HEK293 (cell line): ENCODE data around the gene USP36.
"Not testable (repeated sequence)": the region's sequence is repeated elsewhere in the genome, so short reads cannot be mapped to it uniquely, and the experiment has no call there.

Experiments used
- CTCF ChIA-PET: fragments of 350-600 bp; formaldehyde crosslinking; extraction: SDS; loops from one replicate; lab custom pipeline; 2021; ENCODE audit warnings: antibody characterized with exemption; lab: Yijun Ruan, JAX
- POLR2A ChIA-PET: fragments of 300-600 bp; formaldehyde crosslinking; extraction: SDS; loops from one replicate; lab custom pipeline; 2020; ENCODE audit warnings: antibody characterized with exemption, inconsistent platforms; lab: Yijun Ruan, JAX
- H3K27ac ChIP-seq: fragments of 200-500 bp; sonication (Bioruptor generic); 2 replicates; pipeline ENCODE4 v1.5.1; 2014; ENCODE audit warnings: low read depth, low read length, control low read depth, inconsistent platforms; ENCODE audit errors: extremely low read depth
- H3K36me3 ChIP-seq, 2 experiments: fragments of 200-500 bp in 1 of 2; sonication (Bioruptor generic) in 1 of 2; 1 replicate in 1 of 2; 2 replicates in 1 of 2; pipeline ENCODE4 v1.5.1; 2014 to 2017; ENCODE audit warnings: inconsistent platforms in 2 of 2, low read length in 2 of 2; ENCODE audit not compliant: control insufficient read depth in 2 of 2, insufficient read depth in 1 of 2
- H3K4me1 ChIP-seq: fragments of 200-500 bp; sonication (Bioruptor generic); 2 replicates; pipeline ENCODE4 v1.5.1; 2014; ENCODE audit warnings: mild to moderate bottlenecking, low read length, inconsistent platforms; ENCODE audit not compliant: control insufficient read depth, insufficient read depth
- H3K4me3 ChIP-seq: 2 replicates; pipeline ENCODE4 v1.5.1; 2011; ENCODE audit warnings: low read depth, mild to moderate bottlenecking, control low read depth, low read length, moderate library complexity
- H3K9me3 ChIP-seq: fragments of 200-500 bp; sonication (Bioruptor generic); 2 replicates; pipeline ENCODE4 v1.5.1; 2014; ENCODE audit warnings: low read depth, low read length, inconsistent platforms; ENCODE audit not compliant: control insufficient read depth, insufficient read depth
- KLF1 ChIP-seq: fragments of 450-650 bp; formaldehyde crosslinking; IDR thresholded peaks from 2 replicates; pipeline ENCODE4 v1.5.1; 2016; ENCODE audit warnings: missing biosample characterization, missing genetic modification characterization
- MZF1 ChIP-seq: fragments of 450-650 bp; formaldehyde crosslinking; IDR thresholded peaks from 2 replicates; pipeline ENCODE4 v1.5.1; 2017; ENCODE audit warnings: missing biosample characterization, missing genetic modification characterization, borderline replicate concordance
- SCRT1 ChIP-seq: fragments of 450-650 bp; formaldehyde crosslinking; IDR thresholded peaks from 2 replicates; pipeline ENCODE4 v1.5.1; 2016; ENCODE audit warnings: missing biosample characterization, missing genetic modification characterization, borderline replicate concordance
- SCRT2 ChIP-seq: fragments of 450-650 bp; formaldehyde crosslinking; IDR thresholded peaks from 2 replicates; pipeline ENCODE4 v1.5.1; 2016; ENCODE audit warnings: missing biosample characterization, missing genetic modification characterization
- SETDB1 ChIP-seq: IDR thresholded peaks from one replicate; pipeline ENCODE4 v1.6.1; 2017; ENCODE audit warnings: mild to moderate bottlenecking, low read length, moderate library complexity, mixed read lengths; ENCODE audit not compliant: insufficient read length
- SP7 ChIP-seq: fragments of 450-650 bp; formaldehyde crosslinking; IDR thresholded peaks from 2 replicates; pipeline ENCODE4 v1.5.1; 2016; ENCODE audit warnings: missing biosample characterization, missing genetic modification characterization
- ZBTB48 ChIP-seq: fragments of 450-650 bp; formaldehyde crosslinking; IDR thresholded peaks from 2 replicates; pipeline ENCODE4 v1.5.1; 2016; ENCODE audit warnings: missing biosample characterization, missing genetic modification characterization
- ZFP3 ChIP-seq: fragments of 450-650 bp; formaldehyde crosslinking; IDR thresholded peaks from 2 replicates; pipeline ENCODE4 v1.5.1; 2016; ENCODE audit warnings: low read depth, missing biosample characterization, missing genetic modification characterization
- ZFP37 ChIP-seq: fragments of 450-650 bp; formaldehyde crosslinking; IDR thresholded peaks from 2 replicates; pipeline ENCODE4 v1.5.1; 2016; ENCODE audit warnings: missing biosample characterization, missing genetic modification characterization
- ZNF133 ChIP-seq: fragments of 450-650 bp; formaldehyde crosslinking; IDR thresholded peaks from 2 replicates; pipeline ENCODE4 v1.5.1; 2016; ENCODE audit warnings: missing biosample characterization, missing genetic modification characterization
- ZNF23 ChIP-seq: fragments of 450-650 bp; formaldehyde crosslinking; IDR thresholded peaks from 2 replicates; pipeline ENCODE4 v1.5.1; 2016; ENCODE audit warnings: missing biosample characterization, missing genetic modification characterization, borderline replicate concordance
- ZNF266 ChIP-seq: fragments of 450-650 bp; formaldehyde crosslinking; IDR thresholded peaks from 2 replicates; pipeline ENCODE4 v1.5.1; 2016; ENCODE audit warnings: missing biosample characterization, missing genetic modification characterization, low read depth
- ZNF324 ChIP-seq: fragments of 450-650 bp; formaldehyde crosslinking; IDR thresholded peaks from 2 replicates; pipeline ENCODE4 v1.5.1; 2016; ENCODE audit warnings: missing biosample characterization, missing genetic modification characterization
- ZNF354C ChIP-seq: fragments of 450-650 bp; formaldehyde crosslinking; IDR thresholded peaks from 2 replicates; pipeline ENCODE4 v1.5.1; 2016; ENCODE audit warnings: missing biosample characterization, missing genetic modification characterization, low read depth, borderline replicate concordance
- ZNF473 ChIP-seq: fragments of 450-650 bp; formaldehyde crosslinking; IDR thresholded peaks from 2 replicates; pipeline ENCODE4 v1.5.1; 2017; ENCODE audit warnings: missing biosample characterization, missing genetic modification characterization
- ZNF521 ChIP-seq: fragments of 450-650 bp; formaldehyde crosslinking; IDR thresholded peaks from 2 replicates; pipeline ENCODE4 v1.5.1; 2017; ENCODE audit warnings: missing biosample characterization, mild to moderate bottlenecking, missing genetic modification characterization
- ZNF585B ChIP-seq: fragments of 450-650 bp; formaldehyde crosslinking; IDR thresholded peaks from 2 replicates; pipeline ENCODE4 v1.5.1; 2016; ENCODE audit warnings: missing biosample characterization, missing genetic modification characterization
- ZNF624 ChIP-seq: fragments of 450-650 bp; formaldehyde crosslinking; IDR thresholded peaks from 2 replicates; pipeline ENCODE4 v1.5.1; 2017; ENCODE audit warnings: missing biosample characterization, missing genetic modification characterization
- ZNF76 ChIP-seq: fragments of 450-650 bp; formaldehyde crosslinking; IDR thresholded peaks from 2 replicates; pipeline ENCODE4; 2016; ENCODE audit warnings: low read depth, missing biosample characterization, missing genetic modification characterization, borderline replicate concordance
- ZSCAN30 ChIP-seq: fragments of 450-650 bp; IDR thresholded peaks from 2 replicates; pipeline ENCODE4 v1.5.1; 2018; ENCODE audit warnings: missing biosample characterization, mild to moderate bottlenecking, missing genetic modification characterization, moderate library complexity
- TF ChIP-seq, protein P1 (sequence below): fragments of 450-650 bp; formaldehyde crosslinking; IDR thresholded peaks from 2 replicates; pipeline ENCODE4 v1.5.1; 2016; ENCODE audit warnings: missing biosample characterization, missing genetic modification characterization, borderline replicate concordance
- TF ChIP-seq, protein P2 (sequence below): fragments of 450-650 bp; formaldehyde crosslinking; IDR thresholded peaks from 2 replicates; pipeline ENCODE4 v1.5.0; 2017; ENCODE audit warnings: missing biosample characterization, missing genetic modification characterization, borderline replicate concordance
- TF ChIP-seq, protein P3 (sequence below): fragments of 450-650 bp; IDR thresholded peaks from 2 replicates; pipeline ENCODE4 v1.5.1; 2018; ENCODE audit warnings: missing biosample characterization, mild to moderate bottlenecking, missing genetic modification characterization
- TF ChIP-seq, protein P4 (sequence below): fragments of 450-650 bp; formaldehyde crosslinking; IDR thresholded peaks from 2 replicates; pipeline ENCODE4 v1.5.1; 2017; ENCODE audit warnings: missing biosample characterization, missing genetic modification characterization

USP36 gene

DNA sequence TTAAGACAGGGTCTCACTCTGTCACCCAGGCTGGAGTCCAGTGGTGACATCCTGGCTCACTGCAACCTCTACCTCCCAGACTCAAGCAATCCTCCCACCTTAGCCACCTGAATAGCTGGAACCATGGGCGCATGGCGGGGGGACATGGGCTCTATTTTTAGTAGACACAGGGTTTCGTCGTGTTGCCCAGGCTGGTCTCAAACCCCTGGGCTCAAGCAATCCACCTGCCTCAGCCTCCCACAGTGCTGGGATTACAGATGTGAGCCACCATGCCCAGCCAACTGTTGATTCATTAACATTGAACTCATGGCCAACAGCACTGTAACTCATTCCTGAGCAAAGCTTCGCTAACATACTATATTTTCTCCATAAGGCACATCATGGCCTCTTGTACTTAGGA is 89.6 kb downstream of the USP36 start:
- POLR2A ChIA-PET, H3K9me3 ChIP-seq, H3K4me3 ChIP-seq, H3K4me1 ChIP-seq, H3K36me3 ChIP-seq, H3K27ac ChIP-seq: not testable (repeated sequence)
- TF ChIP-seq SCRT2 (tag by site-specific recombination) (peak; percentile 86), SCRT1 (tag by site-specific recombination) (peak; percentile 72; the same call in 1 of the 2 replicates)
- CTCF ChIA-PET: interaction anchor here (1.0 to 1.4 kb wide), 2 partner anchors 11 to 42 kb away, joined by 3 to 5 read pairs; no protein-coding TSS in a partner anchor

DNA sequence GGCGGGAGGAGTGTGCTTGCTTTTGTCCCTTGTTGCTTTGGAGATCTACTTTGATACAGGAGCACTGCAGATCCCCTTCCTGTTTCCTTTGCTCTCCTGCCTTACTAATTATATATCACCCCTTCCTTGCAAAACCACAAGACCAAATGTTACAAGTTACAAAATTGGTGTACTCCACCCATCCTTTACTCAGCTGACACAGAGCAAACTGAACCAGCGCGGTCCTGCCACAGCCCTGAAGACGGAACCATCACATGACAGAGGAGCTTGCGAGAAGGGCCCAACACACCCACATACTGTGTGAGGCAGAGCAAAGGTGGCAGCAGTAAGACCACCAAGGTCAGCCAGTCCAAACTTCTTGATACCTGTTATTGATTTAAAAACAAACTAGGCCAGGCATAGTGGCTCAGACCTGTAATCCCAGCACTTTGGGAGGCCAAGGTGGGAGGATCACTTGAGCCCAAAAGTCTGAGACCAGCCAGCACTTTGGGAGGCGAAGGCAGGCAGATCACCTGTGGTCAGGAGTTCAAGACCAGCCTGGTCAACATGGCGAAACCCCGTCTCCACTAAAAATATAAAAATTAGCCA is 91.8 kb downstream of the USP36 start:
- Histone ChIP-seq H3K4me3 (no peak overlapping the region), H3K36me3 (no peaks in the 10 kb centered on the region), H3K9me3 (no peaks in the 10 kb centered on the region), H3K4me1 (peaks cover 7% of the 10 kb centered on the region), H3K27ac (no peak overlapping the region)
- TF ChIP-seq ZFP37 (tag by site-specific recombination): no peak
- no peak for TF ChIP-seq ZSCAN30
- TF ChIP-seq ZNF521 (tag by site-specific recombination): no peak
- TF ChIP-seq SETDB1: no peak
- TF ChIP-seq, protein P1, sequence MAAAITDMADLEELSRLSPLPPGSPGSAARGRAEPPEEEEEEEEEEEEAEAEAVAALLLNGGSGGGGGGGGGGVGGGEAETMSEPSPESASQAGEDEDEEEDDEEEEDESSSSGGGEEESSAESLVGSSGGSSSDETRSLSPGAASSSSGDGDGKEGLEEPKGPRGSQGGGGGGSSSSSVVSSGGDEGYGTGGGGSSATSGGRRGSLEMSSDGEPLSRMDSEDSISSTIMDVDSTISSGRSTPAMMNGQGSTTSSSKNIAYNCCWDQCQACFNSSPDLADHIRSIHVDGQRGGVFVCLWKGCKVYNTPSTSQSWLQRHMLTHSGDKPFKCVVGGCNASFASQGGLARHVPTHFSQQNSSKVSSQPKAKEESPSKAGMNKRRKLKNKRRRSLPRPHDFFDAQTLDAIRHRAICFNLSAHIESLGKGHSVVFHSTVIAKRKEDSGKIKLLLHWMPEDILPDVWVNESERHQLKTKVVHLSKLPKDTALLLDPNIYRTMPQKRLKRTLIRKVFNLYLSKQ (tag by site-specific recombination): no peak
- peak; percentile 44 for TF ChIP-seq KLF1 (tag by site-specific recombination)
- TF ChIP-seq, protein P2, sequence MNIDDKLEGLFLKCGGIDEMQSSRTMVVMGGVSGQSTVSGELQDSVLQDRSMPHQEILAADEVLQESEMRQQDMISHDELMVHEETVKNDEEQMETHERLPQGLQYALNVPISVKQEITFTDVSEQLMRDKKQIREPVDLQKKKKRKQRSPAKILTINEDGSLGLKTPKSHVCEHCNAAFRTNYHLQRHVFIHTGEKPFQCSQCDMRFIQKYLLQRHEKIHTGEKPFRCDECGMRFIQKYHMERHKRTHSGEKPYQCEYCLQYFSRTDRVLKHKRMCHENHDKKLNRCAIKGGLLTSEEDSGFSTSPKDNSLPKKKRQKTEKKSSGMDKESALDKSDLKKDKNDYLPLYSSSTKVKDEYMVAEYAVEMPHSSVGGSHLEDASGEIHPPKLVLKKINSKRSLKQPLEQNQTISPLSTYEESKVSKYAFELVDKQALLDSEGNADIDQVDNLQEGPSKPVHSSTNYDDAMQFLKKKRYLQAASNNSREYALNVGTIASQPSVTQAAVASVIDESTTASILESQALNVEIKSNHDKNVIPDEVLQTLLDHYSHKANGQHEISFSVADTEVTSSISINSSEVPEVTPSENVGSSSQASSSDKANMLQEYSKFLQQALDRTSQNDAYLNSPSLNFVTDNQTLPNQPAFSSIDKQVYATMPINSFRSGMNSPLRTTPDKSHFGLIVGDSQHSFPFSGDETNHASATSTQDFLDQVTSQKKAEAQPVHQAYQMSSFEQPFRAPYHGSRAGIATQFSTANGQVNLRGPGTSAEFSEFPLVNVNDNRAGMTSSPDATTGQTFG (tag by site-specific recombination): no peak
- no peak for TF ChIP-seq ZNF473 (tag by site-specific recombination)
- TF ChIP-seq SP7: peak; percentile 95
- TF ChIP-seq, protein P3, sequence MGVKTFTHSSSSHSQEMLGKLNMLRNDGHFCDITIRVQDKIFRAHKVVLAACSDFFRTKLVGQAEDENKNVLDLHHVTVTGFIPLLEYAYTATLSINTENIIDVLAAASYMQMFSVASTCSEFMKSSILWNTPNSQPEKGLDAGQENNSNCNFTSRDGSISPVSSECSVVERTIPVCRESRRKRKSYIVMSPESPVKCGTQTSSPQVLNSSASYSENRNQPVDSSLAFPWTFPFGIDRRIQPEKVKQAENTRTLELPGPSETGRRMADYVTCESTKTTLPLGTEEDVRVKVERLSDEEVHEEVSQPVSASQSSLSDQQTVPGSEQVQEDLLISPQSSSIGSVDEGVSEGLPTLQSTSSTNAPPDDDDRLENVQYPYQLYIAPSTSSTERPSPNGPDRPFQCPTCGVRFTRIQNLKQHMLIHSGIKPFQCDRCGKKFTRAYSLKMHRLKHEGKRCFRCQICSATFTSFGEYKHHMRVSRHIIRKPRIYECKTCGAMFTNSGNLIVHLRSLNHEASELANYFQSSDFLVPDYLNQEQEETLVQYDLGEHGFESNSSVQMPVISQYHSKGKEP (tag by site-specific recombination): no peak
- ChIA-PET POLR2A (no interaction called here), CTCF (interaction anchor here (0.6 to 3.0 kb wide), 4 partner anchors 14 to 334 kb away, joined by 3 to 12 read pairs (median 3); no protein-coding TSS in a partner anchor)

DNA sequence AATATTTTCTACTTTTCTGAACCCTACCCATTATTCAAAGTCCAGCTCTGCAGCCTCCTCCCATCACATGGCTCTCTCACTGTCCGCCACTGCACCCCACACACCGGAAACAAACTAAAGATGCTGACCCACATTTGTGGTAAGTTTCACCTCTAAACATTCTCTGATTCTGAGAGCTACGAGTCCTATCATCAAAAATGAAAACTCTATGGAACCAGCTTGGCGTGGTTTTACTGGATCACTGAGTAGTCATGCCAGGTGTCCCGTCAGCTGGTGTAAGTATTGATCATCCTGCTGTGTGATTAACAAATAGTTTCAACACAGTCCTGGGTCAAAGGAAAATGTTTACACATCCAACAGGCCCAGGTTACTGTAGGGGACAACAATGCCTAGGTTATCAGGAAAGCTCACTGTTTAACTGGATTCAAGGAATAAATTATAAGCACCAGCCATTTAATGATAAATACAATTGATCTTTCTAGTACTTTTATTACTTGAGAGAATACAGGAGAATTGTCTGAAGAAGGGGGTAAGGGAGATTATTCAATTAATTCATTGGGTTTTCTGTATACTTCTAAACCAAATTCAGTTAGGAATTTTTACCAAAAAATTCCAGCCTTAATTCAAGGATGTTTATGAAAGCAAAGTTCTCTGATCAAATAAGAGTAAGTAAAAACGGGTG is 92.4 kb downstream of the USP36 start:
- POLR2A ChIA-PET: no interaction called here
- Histone ChIP-seq H3K27ac (no peak overlapping the region), H3K4me1 (peaks cover 7% of the 10 kb centered on the region), H3K4me3 (no peak overlapping the region), H3K9me3 (no peaks in the 10 kb centered on the region), H3K36me3 (no peaks in the 10 kb centered on the region)
- CTCF ChIA-PET: interaction anchor here (0.6 to 3.0 kb wide), 6 partner anchors 14 to 636 kb away, joined by 3 to 12 read pairs (median 4); no protein-coding TSS in a partner anchor
- TF ChIP-seq ZSCAN30 (no peak), ZFP3 (no peak), ZNF354C (no peak), ZNF133 (no peak), MZF1 (tag by site-specific recombination) (no peak), ZNF624 (tag by site-specific recombination) (no peak), ZNF324 (tag by site-specific recombination) (no peak), ZNF76 (tag by site-specific recombination) (no peak), ZBTB48 (tag by site-specific recombination) (no peak), ZNF23 (tag by site-specific recombination) (no peak), ZNF585B (no peak), ZNF266 (no peak)
- TF ChIP-seq, protein P4, sequence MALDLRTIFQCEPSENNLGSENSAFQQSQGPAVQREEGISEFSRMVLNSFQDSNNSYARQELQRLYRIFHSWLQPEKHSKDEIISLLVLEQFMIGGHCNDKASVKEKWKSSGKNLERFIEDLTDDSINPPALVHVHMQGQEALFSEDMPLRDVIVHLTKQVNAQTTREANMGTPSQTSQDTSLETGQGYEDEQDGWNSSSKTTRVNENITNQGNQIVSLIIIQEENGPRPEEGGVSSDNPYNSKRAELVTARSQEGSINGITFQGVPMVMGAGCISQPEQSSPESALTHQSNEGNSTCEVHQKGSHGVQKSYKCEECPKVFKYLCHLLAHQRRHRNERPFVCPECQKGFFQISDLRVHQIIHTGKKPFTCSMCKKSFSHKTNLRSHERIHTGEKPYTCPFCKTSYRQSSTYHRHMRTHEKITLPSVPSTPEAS (tag by site-specific recombination): no peak
